ENCODE measurements around the gene DCDC2B. TPM values are rescaled to one million over a fixed set of nuclear protein-coding genes. Genes with fewer than 3 reads are reported as not detected.
A peak's percentile ranks its signal among the peaks of the same experiment; 100 is the strongest.

Gene DCDC2B
- total RNA-seq, 1 donor from 2014 or later = 3.2 TPM

- DNase-seq (no peak), ATAC-seq (no peak)
- H3K4me3 ChIP-seq = no peak overlapping the region
- TF ChIP-seq CTCF (IDR thresholded peaks at IDR 0.05) = no peak
- H3K4me1 ChIP-seq = peaks cover 26% of the 10 kb centered on the region
- no peak overlapping the region for H3K27ac ChIP-seq
- no peaks in the 10 kb centered on the region for H3K9me3 ChIP-seq
- intact Hi-C loops (cut with DNase I) = no loop called here
- peaks cover 55% of the 10 kb centered on the region for H3K36me3 ChIP-seq
- H3K27me3 ChIP-seq (ENCODE audit: low read depth) = no peaks in the 10 kb centered on the region
Measured at GRCh38 chr1:32197837-32198236, 11.1 kb upstream of the DCDC2B start.

DNA sequence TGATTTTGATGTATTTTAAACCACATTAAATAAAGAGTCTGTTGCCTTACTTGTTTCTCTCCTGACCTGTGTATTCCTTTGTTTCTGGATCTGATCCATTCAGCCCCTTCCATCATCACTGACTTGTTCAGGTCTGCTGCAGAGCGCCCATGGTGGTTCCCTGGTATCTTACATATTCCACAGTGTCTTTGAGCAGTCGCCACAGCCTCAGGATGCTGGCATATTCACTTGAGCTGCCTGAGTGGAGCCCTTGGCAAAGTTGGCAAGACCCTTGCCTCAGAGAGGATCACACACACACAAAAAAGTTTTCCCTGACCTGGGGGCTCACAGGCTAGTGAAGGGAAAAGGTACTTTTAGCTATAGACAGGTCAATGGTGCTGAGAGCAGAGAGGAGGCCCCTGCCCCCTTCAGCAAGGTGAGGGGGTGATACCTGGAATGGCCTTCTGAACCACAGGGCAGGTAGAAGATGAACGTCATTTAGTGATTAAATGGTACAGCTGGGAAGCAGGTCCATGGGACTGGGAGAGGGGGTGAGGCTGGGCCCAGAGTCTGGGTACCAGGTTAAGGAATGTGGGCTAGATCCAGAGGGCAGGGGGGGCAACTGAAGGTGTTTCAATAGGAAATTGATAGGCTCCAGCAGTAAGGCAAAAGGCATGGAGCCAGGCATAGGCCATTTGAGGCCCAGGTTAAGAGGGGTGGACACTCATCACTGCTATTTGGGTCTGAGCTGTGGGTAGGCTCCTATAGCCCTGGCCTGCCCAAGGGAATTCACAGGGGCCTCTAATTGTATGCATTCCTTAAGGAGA lies 10.4 kb upstream of the DCDC2B start:
- intact Hi-C loops (cut with DNase I) = no loop called here
- no peak overlapping the region for H3K4me3 ChIP-seq
- peaks cover 26% of the 10 kb centered on the region for H3K4me1 ChIP-seq
- no peaks in the 10 kb centered on the region for H3K9me3 ChIP-seq
- no peak for TF ChIP-seq CTCF (IDR thresholded peaks at IDR 0.05)
- H3K27ac ChIP-seq = no peak overlapping the region
- DNase-seq = no peak
- no peak for ATAC-seq
- H3K27me3 ChIP-seq (ENCODE audit: low read depth) = no peaks in the 10 kb centered on the region
- peaks cover 49% of the 10 kb centered on the region for H3K36me3 ChIP-seq

DNA sequence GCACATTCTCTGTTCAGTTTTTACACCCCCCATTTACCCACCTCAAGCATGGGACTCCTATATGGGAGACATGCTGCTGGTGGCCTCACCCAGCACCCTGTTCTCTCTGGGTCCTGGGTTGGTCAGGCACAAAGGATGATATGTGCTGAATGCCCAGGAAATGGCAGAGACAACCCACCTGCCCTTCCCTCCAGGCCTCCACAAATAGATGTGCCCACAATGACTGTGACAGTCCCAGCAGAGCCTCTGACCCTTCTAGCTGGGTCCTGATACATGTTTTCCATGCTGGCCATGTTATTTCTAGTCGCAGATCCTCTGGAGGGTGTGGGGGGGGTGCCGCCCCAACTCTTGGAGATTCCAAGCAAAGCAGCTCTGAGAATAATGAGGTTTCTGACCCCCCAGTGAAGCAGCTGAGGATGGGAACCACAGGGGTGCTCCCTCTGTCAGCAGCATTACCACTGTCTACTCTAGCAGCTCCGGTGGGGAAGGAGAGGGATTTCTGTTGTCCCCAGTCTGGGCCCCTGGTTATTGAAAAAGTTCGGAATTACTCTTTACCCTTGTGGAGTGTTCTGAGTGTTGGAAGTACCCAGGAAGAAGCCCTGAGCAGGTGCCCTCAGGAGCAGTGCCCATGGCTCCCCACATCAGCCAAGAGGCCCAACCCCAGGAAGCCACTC lies 9.7 kb upstream of the DCDC2B start:
- DNase-seq (no peak), ATAC-seq (no peak)
- H3K27me3 ChIP-seq (ENCODE audit: low read depth) = no peaks in the 10 kb centered on the region
- intact Hi-C loops (cut with DNase I) = no loop called here
- no peak for TF ChIP-seq CTCF (IDR thresholded peaks at IDR 0.05)
- H3K4me1 ChIP-seq = peaks cover 26% of the 10 kb centered on the region
- H3K36me3 ChIP-seq = peaks cover 42% of the 10 kb centered on the region
- H3K27ac ChIP-seq = no peak overlapping the region
- no peaks in the 10 kb centered on the region for H3K9me3 ChIP-seq
- H3K4me3 ChIP-seq = no peak overlapping the region

GRCh38 chr1:32199717-32200072 lies 9.2 kb upstream of the DCDC2B start:
- Histone ChIP-seq H3K4me3 (peak overlapping the region; percentile 77), H3K9me3 (no peaks in the 10 kb centered on the region), H3K36me3 (peaks cover 37% of the 10 kb centered on the region), H3K27me3 (ENCODE audit: low read depth) (no peaks in the 10 kb centered on the region), H3K4me1 (peaks cover 27% of the 10 kb centered on the region), H3K27ac (no peak overlapping the region)
- intact Hi-C loops (cut with DNase I) = no loop called here
- TF ChIP-seq CTCF (IDR thresholded peaks at IDR 0.05) = no peak
- DNase-seq (no peak), ATAC-seq (no peak)

DNA sequence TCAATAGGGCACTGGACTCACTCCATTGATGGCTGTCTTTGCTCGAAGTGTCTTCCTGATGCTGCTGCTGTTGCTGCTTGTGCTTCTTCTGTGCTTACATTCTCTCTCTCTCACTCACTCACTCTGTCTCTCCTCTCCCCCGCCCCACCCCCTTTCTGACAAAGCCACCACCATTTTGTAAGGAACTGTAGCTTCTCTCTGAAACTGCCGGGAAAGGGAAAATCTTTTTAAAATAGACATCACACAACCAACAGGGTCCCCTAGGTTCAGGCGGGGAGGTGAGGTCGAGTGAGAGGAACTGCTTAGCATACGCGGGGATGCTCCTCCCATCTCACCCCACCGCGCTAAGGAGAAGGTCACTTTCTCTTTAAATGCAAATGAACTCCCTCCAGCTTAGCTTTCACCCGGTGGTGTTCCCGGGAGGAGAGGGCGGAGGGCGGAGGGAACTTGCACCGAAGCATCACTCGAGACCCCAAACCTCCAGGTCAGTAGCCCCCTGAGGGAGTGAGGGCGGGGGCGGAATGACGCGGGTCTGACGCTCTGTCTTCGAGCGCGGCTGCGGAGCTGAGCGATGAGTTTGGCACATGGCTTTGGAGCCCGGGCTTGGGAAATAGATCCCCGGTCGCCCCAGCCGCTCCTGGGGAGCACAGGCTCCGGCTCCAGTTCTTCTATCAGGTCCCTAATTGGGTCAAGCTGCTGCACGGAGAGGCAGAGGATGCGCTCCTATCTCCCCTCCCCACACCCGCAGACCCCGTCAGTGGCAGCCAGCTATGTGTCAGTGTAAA lies 8.5 kb upstream of the DCDC2B start, which contains the start of gene CCDC28B:
Gene CCDC28B, plus strand, starts transcription at position 370 of the 785 bp plus-strand sequence. CDS start 1,341 bp downstream, outside the sequence.
- Histone ChIP-seq H3K36me3 (peaks cover 30% of the 10 kb centered on the region), H3K4me1 (peaks cover 32% of the 10 kb centered on the region), H3K4me3 (peak within 1 kb of the TSS; percentile 77), H3K27me3 (ENCODE audit: low read depth) (no peaks in the 10 kb centered on the region), H3K27ac (peak within 1 kb of the TSS; percentile 74), H3K9me3 (no peaks in the 10 kb centered on the region)
- peak; percentile 40 to 50 for ATAC-seq
- intact Hi-C loops (cut with DNase I) = no loop called here
- TF ChIP-seq CTCF (IDR thresholded peaks at IDR 0.05) = no peak
- peak; percentile 61 for DNase-seq

Data from lower lobe of right lung (tissue), 2 donors.